Left renal pelvis (tissue), 4 donors: Measurements from ENCODE around the gene SUGP2. TPM values are rescaled to one million over a fixed set of nuclear protein-coding genes. Genes with fewer than 3 reads are reported as not detected.

Source experiments
- DNase-seq, 4 donors: peaks; one replicate each; pipeline ENCODE4 v3.0.0-alpha.2; 2013; ENCODE audit warnings: low read depth in 4 of 4, low spot score in 3 of 4
- polyA plus RNA-seq, 4 donors: library from polyadenylated mRNA; unstranded; fragments of 120-200 nt; gene quantifications; one replicate each; pipeline ENCODE4 v1.2.1, GENCODE V29; 2013; ENCODE audit not compliant: insufficient read length in 4 of 4

The SUGP2 gene
- polyA plus RNA-seq, 4 donors, result 78.4 to 133 (median 90.7) TPM

GRCh38 chr19:19059837-19060611 is 26.7 kb upstream of the SUGP2 start:
- no peak for DNase-seq

- no peak for DNase-seq
These were observed 25.9 kb upstream of the SUGP2 start for GRCh38 chr19:19059018-19059836.

DNA sequence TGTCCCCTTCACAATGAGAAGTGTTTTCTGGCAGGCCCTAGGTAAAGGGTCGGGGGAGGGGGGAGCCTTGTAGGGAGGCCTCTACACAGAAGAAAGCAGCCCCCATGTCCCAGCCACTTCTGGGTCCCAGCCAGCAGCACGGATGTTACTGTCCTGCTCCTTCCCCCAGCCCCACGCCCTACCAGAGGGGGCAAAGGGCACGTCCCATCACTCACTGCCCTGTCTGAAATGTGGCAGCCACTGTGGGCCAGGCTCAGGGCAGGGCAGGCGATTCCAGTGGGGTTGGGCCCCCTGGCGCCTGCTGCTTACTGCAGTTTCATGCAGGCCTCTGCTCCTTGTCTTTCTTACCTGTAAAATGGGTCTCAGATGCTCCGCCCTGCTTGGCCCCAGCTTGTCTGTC is 24.4 kb upstream of the SUGP2 start:
- DNase-seq, result no peak

DNA sequence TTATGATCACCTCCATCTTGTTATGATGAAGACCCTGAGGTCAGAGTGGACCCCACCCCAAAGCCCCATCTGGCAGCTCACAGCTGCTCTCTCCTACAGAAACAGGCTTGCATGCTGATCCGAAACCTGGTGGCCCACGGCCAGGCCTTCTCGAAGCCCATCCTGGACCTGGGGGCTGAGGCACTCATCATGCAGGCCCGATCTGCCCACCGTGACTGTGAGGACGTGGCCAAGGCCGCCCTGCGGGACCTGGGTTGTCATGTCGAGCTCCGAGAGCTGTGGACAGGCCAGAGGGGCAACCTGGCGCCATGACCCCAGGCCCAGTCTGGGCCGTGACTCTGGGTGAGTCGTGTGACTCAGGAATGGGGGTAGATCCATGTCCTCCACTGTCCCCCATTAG is 24.0 kb upstream of the SUGP2 start:
- DNase-seq, result no peak

- DNase-seq, result no peak
These were observed 23.4 kb upstream of the SUGP2 start for GRCh38 chr19:19056636-19057275.

DNA sequence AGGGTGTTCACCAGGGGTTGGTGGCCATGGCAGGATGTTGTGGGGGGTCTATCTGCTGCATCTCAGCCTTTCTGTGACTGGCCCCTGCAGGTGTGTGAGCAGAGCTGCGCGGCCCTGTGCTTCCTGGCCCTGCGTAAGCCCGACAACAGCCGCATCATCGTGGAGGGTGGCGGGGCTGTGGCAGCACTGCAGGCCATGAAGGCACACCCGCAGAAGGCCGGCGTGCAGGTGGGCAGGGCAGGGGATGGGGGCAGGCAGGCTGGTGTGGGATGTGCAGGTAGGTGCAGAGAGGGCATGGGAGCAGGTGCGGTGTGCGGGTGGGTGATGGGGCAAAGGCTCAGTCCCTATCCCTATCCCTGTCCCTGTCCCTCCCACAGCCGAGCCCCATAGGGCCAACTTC is 22.4 kb upstream of the SUGP2 start:
- DNase-seq, result no peak

GRCh38 chr19:19054939-19055440 is 21.7 kb upstream of the SUGP2 start:
- no peak for DNase-seq

DNA sequence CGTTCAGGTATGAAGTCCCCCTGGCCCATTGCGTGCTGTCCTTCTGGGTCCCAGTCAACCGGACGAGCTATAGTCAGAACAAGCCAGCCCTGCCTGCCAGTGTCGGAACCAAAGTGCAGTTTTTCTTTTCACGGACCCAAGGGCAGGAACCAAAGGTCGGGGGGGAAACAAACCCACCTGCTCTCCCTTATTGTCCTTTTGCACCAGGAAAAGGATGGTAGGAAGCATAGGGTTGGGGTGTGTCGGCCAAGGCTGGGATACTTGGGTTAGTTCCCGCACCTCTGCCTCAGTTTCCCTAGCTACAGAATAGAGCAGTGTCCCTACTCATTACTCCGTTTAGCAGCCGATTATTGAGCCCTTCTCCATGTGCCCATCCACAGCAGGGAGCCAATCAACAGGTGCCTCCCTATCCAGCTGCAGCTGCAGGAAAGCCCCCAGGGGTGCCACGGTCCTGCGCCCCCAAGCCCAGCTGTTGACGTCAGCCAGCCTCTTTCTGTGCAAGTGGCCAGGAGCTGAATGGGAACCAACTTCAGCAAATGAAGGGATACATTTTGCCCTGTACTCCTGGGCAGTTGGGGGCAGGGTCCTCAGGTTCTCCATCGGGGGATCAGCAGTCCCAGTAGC is 21.1 kb upstream of the SUGP2 start:
- no peak for DNase-seq

- no peak for DNase-seq
These were observed 20.4 kb upstream of the SUGP2 start for GRCh38 chr19:19053508-19054314.

GRCh38 chr19:19052921-19053320 is 19.6 kb upstream of the SUGP2 start:
- DNase-seq, result no peak

GRCh38 chr19:19051478-19052213 is 18.3 kb upstream of the SUGP2 start:
- DNase-seq, result no peak

DNA sequence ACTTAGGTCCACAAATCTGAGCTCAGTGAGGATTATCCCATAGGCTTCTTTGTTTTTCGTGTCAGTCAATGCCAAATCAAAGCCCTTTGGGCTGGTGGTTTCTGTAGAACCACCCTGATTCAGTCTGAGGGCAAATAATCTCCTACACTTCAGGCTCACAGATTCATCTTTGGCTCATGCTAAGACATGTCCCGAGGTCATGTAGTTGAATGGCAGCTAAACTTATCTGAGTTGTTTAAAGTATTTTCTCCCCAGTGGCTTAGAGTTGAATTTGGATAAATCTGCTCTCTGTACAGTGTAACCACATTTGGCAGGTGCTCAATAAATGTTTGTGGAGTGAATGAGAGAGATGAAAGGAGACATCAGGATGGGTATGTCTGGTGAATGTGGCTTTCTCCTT is 17.4 kb upstream of the SUGP2 start:
- no peak for DNase-seq

GRCh38 chr19:19050104-19050503 is 16.8 kb upstream of the SUGP2 start:
- no peak for DNase-seq

DNA sequence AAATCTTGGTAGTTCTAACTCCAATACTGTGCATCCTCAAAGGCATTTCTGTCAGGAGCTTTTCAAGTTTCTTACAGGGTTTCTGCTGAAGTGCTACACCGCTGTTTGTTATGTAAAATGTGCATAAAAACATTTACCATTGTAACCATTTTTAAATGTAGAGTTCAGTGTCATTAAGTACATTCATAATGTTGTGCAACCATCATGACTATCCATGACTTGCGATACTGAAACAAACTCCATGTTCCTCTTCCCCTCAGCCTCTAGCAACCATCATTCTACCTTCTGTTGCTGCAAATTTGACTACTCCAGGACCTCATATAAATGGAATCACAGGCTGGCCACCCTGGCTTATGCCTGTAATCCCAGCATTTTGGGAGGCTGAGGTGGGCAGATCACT is 16.1 kb upstream of the SUGP2 start:
- no peak for DNase-seq

GRCh38 chr19:19043881-19044280 is 10.6 kb upstream of the SUGP2 start:
- DNase-seq, result no peak

GRCh38 chr19:19043481-19043880 is 10.2 kb upstream of the SUGP2 start:
- DNase-seq, result no peak

- no peak for DNase-seq
These were observed 9.5 kb upstream of the SUGP2 start for GRCh38 chr19:19042732-19043280.

DNA sequence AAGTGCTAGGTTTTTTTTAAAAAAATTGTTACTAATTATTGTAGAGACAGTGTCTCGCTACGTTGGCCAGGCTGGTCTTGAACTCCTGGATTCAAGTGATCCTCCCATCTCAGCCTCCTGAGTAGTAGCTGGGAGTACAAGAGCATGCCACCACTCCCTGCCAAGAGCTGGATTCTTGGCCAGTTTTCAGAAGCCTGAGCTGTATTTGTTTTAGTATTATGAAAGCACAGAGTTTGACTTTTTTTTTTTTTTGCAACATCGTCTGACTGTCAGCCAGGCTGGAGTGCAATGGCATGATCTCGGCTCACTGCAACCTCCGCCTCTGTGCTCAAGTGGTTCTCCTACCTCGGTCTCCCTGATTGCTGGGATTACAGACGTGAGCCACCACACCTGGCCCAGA is 7.1 kb upstream of the SUGP2 start:
- no peak for DNase-seq

- DNase-seq, result no peak
These were observed 6.6 kb upstream of the SUGP2 start for GRCh38 chr19:19039901-19040300.
